Activated CD4-positive, alpha-beta T cell treated with anti-CD3 and anti-CD28 coated beads for 48 hours (primary cell): Measurements from ENCODE around the gene SLC22A23.

Experiments used
- DNase-seq: peaks from one replicate; pipeline ENCODE4 v3.0.0-alpha.2; 2020

The SLC22A23 gene

GRCh38 chr6:3351105-3351676 is 105.7 kb downstream of the SLC22A23 start:
- DNase-seq, result no peak

GRCh38 chr6:3350252-3350796 is 106.5 kb downstream of the SLC22A23 start:
- DNase-seq, result no peak

GRCh38 chr6:3349388-3350251 is 107.2 kb downstream of the SLC22A23 start:
- DNase-seq, result no peak

GRCh38 chr6:3348821-3349220 is 108.0 kb downstream of the SLC22A23 start:
- DNase-seq, result no peak

GRCh38 chr6:3347826-3348225 is 109.0 kb downstream of the SLC22A23 start:
- DNase-seq, result no peak

GRCh38 chr6:3347247-3347646 is 109.6 kb downstream of the SLC22A23 start:
- no peak for DNase-seq

GRCh38 chr6:3346476-3346875 is 110.4 kb downstream of the SLC22A23 start:
- DNase-seq, result no peak

GRCh38 chr6:3345836-3346235 is 111.0 kb downstream of the SLC22A23 start:
- DNase-seq, result no peak

GRCh38 chr6:3343089-3343883 is 113.6 kb downstream of the SLC22A23 start:
- no peak for DNase-seq

- no peak for DNase-seq
Measured at GRCh38 chr6:3341467-3341866, 115.4 kb downstream of the SLC22A23 start.

- no peak for DNase-seq
Measured at GRCh38 chr6:3340894-3341293, 116.0 kb downstream of the SLC22A23 start.

- DNase-seq, result no peak
Measured at GRCh38 chr6:3340358-3340802, 116.5 kb downstream of the SLC22A23 start.

- no peak for DNase-seq
Measured at GRCh38 chr6:3339811-3340210, 117.0 kb downstream of the SLC22A23 start.

- DNase-seq, result no peak
Measured at GRCh38 chr6:3337521-3338350, 119.1 kb downstream of the SLC22A23 start.

GRCh38 chr6:3336859-3337515 is 119.9 kb downstream of the SLC22A23 start:
- DNase-seq, result no peak

- DNase-seq, result no peak
Measured at GRCh38 chr6:3336066-3336786, 120.6 kb downstream of the SLC22A23 start.

- no peak for DNase-seq
Measured at GRCh38 chr6:3335169-3335568, 121.7 kb downstream of the SLC22A23 start.

- no peak for DNase-seq
Measured at GRCh38 chr6:3334555-3334954, 122.3 kb downstream of the SLC22A23 start.

- DNase-seq, result no peak
Measured at GRCh38 chr6:3333263-3333662, 123.6 kb downstream of the SLC22A23 start.

GRCh38 chr6:3331971-3332370 is 124.9 kb downstream of the SLC22A23 start:
- no peak for DNase-seq

GRCh38 chr6:3331494-3331893 is 125.4 kb downstream of the SLC22A23 start:
- no peak for DNase-seq
